GM12878 (cell line): ENCODE measurements around the gene GPR31. TPM values are rescaled to one million over a fixed set of nuclear protein-coding genes. Genes with fewer than 3 reads are reported as not detected.

Experiments used
- ATAC-seq: fragments of 200-7000 bp; cut with Tn5 transposase; 3 replicates; pipeline ENCODE4 v1.9.1; 2020; ENCODE audit warnings: mild to moderate bottlenecking, moderate library complexity
- BruUV-seq: library from RNA; stranded (reverse); fragments of 400-500 nt; replicated peaks from 2 replicates; lab custom pipeline; 2021; lab: Mats Ljungman, UMichigan
- CTCF ChIA-PET: fragments of 300-600 bp; sonication (Branson Sonifier 250); formaldehyde crosslinking; extraction: SDS; loops from one replicate; lab custom pipeline; 2021; ENCODE audit warnings: inconsistent platforms; lab: Yijun Ruan, JAX
- POLR2A ChIA-PET: fragments of 350-600 bp; formaldehyde crosslinking; extraction: SDS; loops from one replicate; lab custom pipeline; 2021; ENCODE audit warnings: inconsistent platforms; lab: Charles Lee
- RAD21 ChIA-PET: fragments of 300-600 bp; sonication (Branson Sonifier 250); formaldehyde crosslinking; loops from one replicate; lab custom pipeline; 2023; ENCODE audit warnings: antibody characterized with exemption; ENCODE audit not compliant: unreplicated experiment; lab: Charles Lee
- SMC1A ChIA-PET: fragments of 300-600 bp; sonication (Branson Sonifier 250); formaldehyde crosslinking; loops from one replicate; lab custom pipeline; 2023; ENCODE audit not compliant: unreplicated experiment, uncharacterized antibody; lab: Charles Lee
- DNase-seq: peaks from one replicate; pipeline ENCODE4 v3.0.0-alpha.2; 2011; ENCODE audit warnings: low read depth, low spot score
- FAIRE-seq: peaks from 3 replicates; lab custom pipeline; 2011; peaks lifted over from hg19 to GRCh38; lab: Jason Lieb, UNC
- H2AFZ ChIP-seq: 2 replicates; pipeline ENCODE4 v1.6.0; 2011; ENCODE audit warnings: low read depth, low read length, control low read depth; ENCODE audit not compliant: control insufficient read depth
- H3K27ac ChIP-seq: 2 replicates; pipeline ENCODE4 v1.5.1; 2011; ENCODE audit warnings: control low read depth; ENCODE audit not compliant: control insufficient read depth, insufficient read depth
- H3K27me3 ChIP-seq, 2 experiments: replicated peaks in 1 of 2; 2 replicates each; pipeline versions ENCODE4 v1.6.0 to v1.6.1; 2011; ENCODE audit warnings: low read length in 1 of 2; ENCODE audit not compliant: control insufficient read depth in 2 of 2, insufficient read depth in 2 of 2
- H3K36me3 ChIP-seq, 2 experiments: 2 replicates each; pipeline ENCODE4 v1.5.1; 2011; ENCODE audit warnings: low read length in 1 of 2; ENCODE audit not compliant: control insufficient read depth in 2 of 2, insufficient read depth in 2 of 2
- H3K4me1 ChIP-seq: 2 replicates; pipeline ENCODE4 v1.6.1; 2011; ENCODE audit warnings: mild to moderate bottlenecking, low read length, moderate library complexity, mixed read lengths; ENCODE audit not compliant: control insufficient read depth, insufficient read depth
- H3K4me2 ChIP-seq: 2 replicates; pipeline ENCODE4 v1.6.0; 2011; ENCODE audit warnings: control low read depth; ENCODE audit not compliant: control insufficient read depth, insufficient read depth
- H3K4me3 ChIP-seq: fragments of 200-600 bp; sonication (generic); 2 replicates; pipeline ENCODE4 v1.5.1; 2016
- H3K79me2 ChIP-seq: 2 replicates; pipeline ENCODE4 v1.6.0; 2011; ENCODE audit warnings: low read length; ENCODE audit not compliant: control insufficient read depth, insufficient read depth
- H3K9ac ChIP-seq: 2 replicates; pipeline ENCODE4 v1.8.0; 2011; ENCODE audit warnings: low read length, control low read depth, mixed read lengths; ENCODE audit not compliant: control insufficient read depth, insufficient read depth
- H3K9me3 ChIP-seq: replicated peaks from 3 replicates; pipeline ENCODE4 v1.5.1; 2011; ENCODE audit warnings: mild to moderate bottlenecking, low read length; ENCODE audit not compliant: control insufficient read depth, insufficient read depth
- H4K20me1 ChIP-seq: 2 replicates; pipeline ENCODE4 v1.6.0; 2011; ENCODE audit not compliant: control insufficient read depth, insufficient read depth
- CBX3 ChIP-seq: fragments of 200-600 bp; sonication (generic); IDR thresholded peaks from 2 replicates; pipeline ENCODE4 v1.6.1; 2016; ENCODE audit warnings: low read depth, borderline replicate concordance
- E2F4 ChIP-seq: IDR thresholded peaks from 2 replicates; pipeline ENCODE4 v1.6.1; 2012; ENCODE audit warnings: low read depth, low read length, improper control_type of control experiment
- E2F8 ChIP-seq: fragments of 450-650 bp; IDR thresholded peaks from 2 replicates; pipeline ENCODE4 v1.6.1; 2018; ENCODE audit warnings: mild to moderate bottlenecking, low read depth, moderate library complexity; ENCODE audit not compliant: partially characterized antibody
- ELK1 ChIP-seq: IDR thresholded peaks from 2 replicates; pipeline ENCODE4 v1.6.1; 2012; ENCODE audit warnings: low read depth, low read length, improper control_type of control experiment
- FOXM1 ChIP-seq: IDR thresholded peaks from 2 replicates; pipeline ENCODE4 v1.6.1; 2012; ENCODE audit warnings: low read depth, mild to moderate bottlenecking, inconsistent platforms, low read length, moderate library complexity
- IRF3 ChIP-seq: fragments of 450-650 bp; IDR thresholded peaks from 2 replicates; pipeline ENCODE4 v1.6.1; 2014; ENCODE audit warnings: mild to moderate bottlenecking
- KDM1A ChIP-seq: fragments of 200-600 bp; sonication (generic); IDR thresholded peaks from 2 replicates; pipeline ENCODE4 v1.6.1; 2016; ENCODE audit warnings: borderline replicate concordance
- MAX ChIP-seq: IDR thresholded peaks from 2 replicates; pipeline ENCODE4 v1.6.1; 2012; ENCODE audit warnings: low read depth, low read length, improper control_type of control experiment
- MYC ChIP-seq: IDR thresholded peaks from 2 replicates; pipeline ENCODE4 v1.6.1; 2011; ENCODE audit warnings: mild to moderate bottlenecking, low read length, moderate library complexity, inconsistent platforms; ENCODE audit not compliant: insufficient read depth, insufficient replicate concordance, insufficient read length, severe bottlenecking
- RB1 ChIP-seq: fragments of 450-650 bp; formaldehyde crosslinking; IDR thresholded peaks from 2 replicates; pipeline ENCODE4 v1.6.1; 2017; ENCODE audit warnings: mild to moderate bottlenecking, borderline replicate concordance
- SKIL ChIP-seq: fragments of 450-650 bp; IDR thresholded peaks from 2 replicates; pipeline ENCODE4 v1.6.1; 2017; ENCODE audit warnings: mild to moderate bottlenecking, low read depth, inconsistent platforms; ENCODE audit not compliant: poor library complexity, severe bottlenecking
- YBX1 ChIP-seq: fragments of 450-650 bp; IDR thresholded peaks from 2 replicates; pipeline ENCODE4 v1.6.1; 2016; ENCODE audit warnings: antibody characterized with exemption
- ZBED1 ChIP-seq: IDR thresholded peaks from 2 replicates; pipeline ENCODE4 v1.6.1; 2016; ENCODE audit warnings: borderline replicate concordance
- ZZZ3 ChIP-seq: IDR thresholded peaks from 2 replicates; pipeline ENCODE4 v1.6.1; 2011; ENCODE audit warnings: low read depth; ENCODE audit not compliant: control insufficient read depth, insufficient read length
- WGBS: methylation state at CpG from one replicate; pipeline ENCODE4 v1.1.6; 2016; ENCODE audit warnings: low lambda C conversion rate; ENCODE audit not compliant: insufficient replicate concordance, insufficient coverage; ENCODE audit errors: missing lambda C conversion rate; 5-methylcytosine and 5-hydroxymethylcytosine counted together
- in situ Hi-C: fragments of 300-500 bp; cut with MboI; formaldehyde crosslinking; loops from 9 replicates; pipeline ENCODE4 v1.14.3; 2018; ENCODE audit warnings: mixed read lengths
- intact Hi-C: fragments of 100-400 bp; cut with micrococcal nuclease; formaldehyde crosslinking; loops from one replicate; pipeline ENCODE4 v1.14.2; 2022; ENCODE audit not compliant: unreplicated experiment
- polyA plus RNA-seq, 11 experiments: library from polyadenylated mRNA; depleted of rRNA in 4 of 11; unstranded in 6 of 11; stranded (reverse) in 5 of 11; fragments of >200 nt; fragmentation: Nextera tagmentation in 4 of 11; fragmentation: Illumina TruSeq in 1 of 11; extraction: Ambion mirVana in 4 of 11; extraction: Trizol in 1 of 11; gene quantifications; 1 replicate in 1 of 11; 2 replicates in 10 of 11; pipeline versions ENCODE4 v1.2.1 to v1.2.3, GENCODE V29; 2011 to 2016; ENCODE audit warnings: inconsistent platforms in 2 of 11, missing spikeins in 2 of 11, low read depth in 1 of 11
- total RNA-seq, 4 experiments: library from RNA; depleted of rRNA in 3 of 4; stranded (reverse); fragments of >200 nt in 3 of 4; fragmentation: Illumina TruSeq in 1 of 4; extraction: Trizol in 1 of 4; gene quantifications; 2 replicates each; pipeline versions ENCODE4 v1.2.1 to v1.2.3, GENCODE V29; 2013 to 2021

GPR31 gene
- total and polyA plus RNA-seq, 10 of the 15 experiments (the other 5 are each of a cell fraction or from before 2014, with no cell fraction given): not detected

- BruUV-seq: no TSS peak
- no peaks in the 10 kb centered on the region for H4K20me1 ChIP-seq
- intact Hi-C loops: loop anchor here (5.0 kb wide), 1 partner anchor 43 kb away; no protein-coding TSS in a partner anchor
- TF ChIP-seq RB1 (no peak), CBX3 (no peak), MAX (no peak), YBX1 (no peak), KDM1A (no peak), FOXM1 (no peak), E2F4 (no peak), E2F8 (no peak), ZBED1 (no peak), ZZZ3 (no peak), MYC (no peak), SKIL (no peak), IRF3 (no peak), ELK1 (no peak)
These were observed 48.1 kb downstream of the GPR31 start for GRCh38 chr6:167109651-167110050.

More at GRCh38 chr6:167109651-167110050, 48.1 kb downstream of the GPR31 start:
- Histone ChIP-seq H2AFZ (no peak overlapping the region), H3K79me2 (no peaks in the 10 kb centered on the region), H3K4me2 (no peak overlapping the region), H3K9me3 (no peaks in the 10 kb centered on the region; the same call in 2 of the 3 replicates), H3K9ac (no peak overlapping the region), H3K27ac (no peak overlapping the region), H3K36me3 (no peaks in the 10 kb centered on the region), H3K4me3 (no peak overlapping the region), H3K27me3 (no peaks in the 10 kb centered on the region), H3K4me1 (peaks cover 36% of the 10 kb centered on the region)
- CTCF ChIA-PET: interaction anchor here (0.7 to 1.8 kb wide), 5 partner anchors 10 to 322 kb away, joined by 3 to 8 read pairs (median 3); no protein-coding TSS in a partner anchor
- POLR2A ChIA-PET: interaction anchor here (0.8 to 3.4 kb wide), 4 partner anchors 8 to 15 kb away, joined by 3 to 34 read pairs (median 6); partner anchors contain the start of gene CCR6
- 82% methylated on average over 6 of the region's 6 CpGs for WGBS
- SMC1A ChIA-PET: interaction anchor here (1.3 to 5.0 kb wide), 2 partner anchors 15 to 20 kb away, joined by 4 to 39 read pairs; no protein-coding TSS in a partner anchor
- FAIRE-seq (no peak), DNase-seq (no peak), ATAC-seq (no peak)
- in situ Hi-C loops: no loop called here
- RAD21 ChIA-PET: no interaction called here
